ENCODE results near the gene STAT2.
A peak's percentile ranks its signal among the peaks of the same experiment; 100 is the strongest.
"Not testable (repeated sequence)": the region's sequence is repeated elsewhere in the genome, so short reads cannot be mapped to it uniquely, and the experiment has no call there.

STAT2 gene

GRCh38 chr12:56324206-56324605, 35.7 kb downstream of the STAT2 start:
- DNase-seq, result no peak

- not testable (repeated sequence) for DNase-seq
These were observed 38.3 kb downstream of the STAT2 start for GRCh38 chr12:56321610-56322009.

- no peak for DNase-seq
These were observed 38.9 kb downstream of the STAT2 start for GRCh38 chr12:56321027-56321426.

- DNase-seq, result no peak
These were observed 42.2 kb downstream of the STAT2 start for GRCh38 chr12:56317675-56318074.

- DNase-seq, result peak; percentile 91
These were observed 44.1 kb downstream of the STAT2 start, which contains the start of gene CNPY2 for GRCh38 chr12:56315622-56316473. Gene CNPY2 (minus strand): TSS chr12:56315988. CDS start chr12:56315217, 771 bp downstream.

- no peak for DNase-seq
These were observed 44.7 kb downstream of the STAT2 start for GRCh38 chr12:56315249-56315621.

- DNase-seq, result no peak
These were observed 48.9 kb downstream of the STAT2 start for GRCh38 chr12:56311003-56311402.

GRCh38 chr12:56308714-56309113, 51.2 kb downstream of the STAT2 start:
- no peak for DNase-seq

- DNase-seq, result no peak
These were observed 52.5 kb downstream of the STAT2 start for GRCh38 chr12:56307221-56307965.

- DNase-seq, result no peak
These were observed 54.9 kb downstream of the STAT2 start for GRCh38 chr12:56304872-56305590.

- no peak for DNase-seq
These were observed 55.6 kb downstream of the STAT2 start for GRCh38 chr12:56304276-56304675.

- DNase-seq, result no peak
These were observed 59.1 kb downstream of the STAT2 start for GRCh38 chr12:56300644-56301464.

- DNase-seq, result peak; percentile 98
These were observed 59.9 kb downstream of the STAT2 start, which contains the start of gene CS for GRCh38 chr12:56299853-56300643. Gene CS (minus strand): TSS chr12:56300330. CDS start chr12:56300201, 129 bp downstream.

GRCh38 chr12:56299308-56299852, 60.5 kb downstream of the STAT2 start:
- no peak for DNase-seq

- DNase-seq, result no peak
These were observed 61.1 kb downstream of the STAT2 start for GRCh38 chr12:56298828-56299227.

- DNase-seq, result no peak
These were observed 62.5 kb downstream of the STAT2 start for GRCh38 chr12:56297400-56297799.

GRCh38 chr12:56296295-56296694, 63.6 kb downstream of the STAT2 start:
- DNase-seq, result no peak

- DNase-seq, result no peak
These were observed 66.1 kb downstream of the STAT2 start for GRCh38 chr12:56293795-56294194.
